CD4-positive, alpha-beta T cell treated with Interleukin-4 for 1 hour (primary cell): ENCODE measurements around the gene TBC1D32.
"Not testable (repeated sequence)": the region's sequence is repeated elsewhere in the genome, so short reads cannot be mapped to it uniquely, and the experiment has no call there.

Experiments used
- DNase-seq, 2 donors: peaks; one replicate each; pipeline ENCODE4 v3.0.0-alpha.2; 2020 to 2022

The TBC1D32 gene

GRCh38 chr6:121222656-121223055 is 111.6 kb downstream of the TBC1D32 start:
- no peak for DNase-seq

GRCh38 chr6:121216928-121217327 is 117.4 kb downstream of the TBC1D32 start:
- DNase-seq = no peak

- not testable (repeated sequence) for DNase-seq
Observed at GRCh38 chr6:121213341-121213740, 120.9 kb downstream of the TBC1D32 start.

- DNase-seq = no peak
Observed at GRCh38 chr6:121210943-121211342, 123.3 kb downstream of the TBC1D32 start.

GRCh38 chr6:121205569-121205968 is 128.7 kb downstream of the TBC1D32 start:
- DNase-seq = no peak

GRCh38 chr6:121201105-121201504 is 133.2 kb downstream of the TBC1D32 start:
- no peak for DNase-seq

- DNase-seq = not testable (repeated sequence)
Observed at GRCh38 chr6:121196042-121196441, 138.2 kb downstream of the TBC1D32 start.

- DNase-seq = no peak
Observed at GRCh38 chr6:121190122-121190521, 144.2 kb downstream of the TBC1D32 start.

- DNase-seq = no peak
Observed at GRCh38 chr6:121188356-121188755, 145.9 kb downstream of the TBC1D32 start.

- no peak for DNase-seq
Observed at GRCh38 chr6:121187833-121188200, 146.5 kb downstream of the TBC1D32 start.

- DNase-seq = no peak
Observed at GRCh38 chr6:121187200-121187832, 147.0 kb downstream of the TBC1D32 start.

GRCh38 chr6:121183742-121184141 is 150.5 kb downstream of the TBC1D32 start:
- DNase-seq = no peak

- no peak for DNase-seq
Observed at GRCh38 chr6:121175827-121176226, 158.5 kb downstream of the TBC1D32 start.

GRCh38 chr6:121172451-121172850 is 161.8 kb downstream of the TBC1D32 start:
- not testable (repeated sequence) for DNase-seq

GRCh38 chr6:121171879-121172278 is 162.4 kb downstream of the TBC1D32 start:
- DNase-seq = no peak

- no peak for DNase-seq
Observed at GRCh38 chr6:121161886-121162285, 172.4 kb downstream of the TBC1D32 start.

- no peak for DNase-seq
Observed at GRCh38 chr6:121160276-121160675, 174.0 kb downstream of the TBC1D32 start.

- DNase-seq = no peak
Observed at GRCh38 chr6:121158891-121159290, 175.4 kb downstream of the TBC1D32 start.

GRCh38 chr6:121158438-121158837 is 175.8 kb downstream of the TBC1D32 start:
- DNase-seq = no peak

- DNase-seq = no peak
Observed at GRCh38 chr6:121157906-121158305, 176.4 kb downstream of the TBC1D32 start.

GRCh38 chr6:121143476-121143875 is 190.8 kb downstream of the TBC1D32 start:
- no peak for DNase-seq

- DNase-seq = no peak
Observed at GRCh38 chr6:121142093-121142492, 192.2 kb downstream of the TBC1D32 start.

- DNase-seq = no peak
Observed at GRCh38 chr6:121135425-121135824, 198.9 kb downstream of the TBC1D32 start.

GRCh38 chr6:121134922-121135321 is 199.4 kb downstream of the TBC1D32 start:
- DNase-seq = no peak

- DNase-seq = no peak
Observed at GRCh38 chr6:121124600-121124999, 209.7 kb downstream of the TBC1D32 start.
